ENCODE measurements around the gene ASTL. TPM values are rescaled to one million over a fixed set of nuclear protein-coding genes. Genes with fewer than 3 reads are reported as not detected.

The ASTL gene
- total and polyA plus RNA-seq, 9 of the 15 experiments (the other 6 are each of a cell fraction or from before 2014, with no cell fraction given): not detected

GRCh38 chr2:96109931-96110511 lies 28.3 kb downstream of the ASTL start (continued):
- TF ChIP-seq ZNF511 (CRISPR knock-in tag; IDR thresholded peaks at IDR 0.05) (no peak), ZNF277 (CRISPR knock-in tag; IDR thresholded peaks at IDR 0.05; ENCODE audit: borderline replicate concordance) (no peak)

DNA sequence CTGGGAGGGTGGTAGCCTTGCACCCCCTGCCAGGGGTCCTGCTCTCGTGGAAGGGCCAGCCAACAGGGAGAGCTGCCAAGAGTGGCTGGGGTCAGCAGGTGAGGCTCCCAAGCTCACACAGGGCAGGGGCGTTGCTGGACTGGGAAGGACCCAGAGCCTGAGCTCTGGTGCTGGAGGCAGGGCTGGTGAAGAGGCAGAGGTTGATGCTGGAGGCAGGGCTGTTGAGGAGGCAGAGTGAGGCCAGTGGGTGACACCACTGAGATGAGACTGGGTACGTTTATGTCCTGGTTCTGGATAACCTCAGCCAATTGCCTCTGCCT lies 29.0 kb downstream of the ASTL start:
- Histone ChIP-seq H3K4me1 (replicated peaks in 1 of 2; ENCODE audit: control insufficient read depth in 2 of 2, insufficient read depth in 2 of 2, low read length in 2 of 2) (peaks cover 0 to 3% of the 10 kb centered on the region in 2 experiments; a peak in 1 of 5 replicates), H3K36me3 (ENCODE audit: control insufficient read depth, insufficient read depth, low read length) (no peaks in the 10 kb centered on the region), H3K79me2 (ENCODE audit: control insufficient read depth, insufficient read depth, low read length) (no peaks in the 10 kb centered on the region), H3K9me1 (ENCODE audit: control insufficient read depth, insufficient read depth, low read length) (no peaks in the 10 kb centered on the region), H3K9me3 (replicated peaks; ENCODE audit: control insufficient read depth, insufficient read depth, low read depth, low read length) (no peaks in the 10 kb centered on the region), H3K9ac (ENCODE audit: insufficient read depth in 1 of 2, low read depth in 2 of 2, low read length in 2 of 2) (no peak overlapping the region), H4K20me1 (replicated peaks; ENCODE audit: control insufficient read depth, insufficient read depth, low read length) (no peaks in the 10 kb centered on the region), H3K4me3 (no peak overlapping the region), H3K27ac (ENCODE audit: extremely low read depth, low read depth, low read length) (no peak overlapping the region), H3K27me3 (ENCODE audit: control insufficient read depth in 2 of 2, insufficient read depth in 2 of 2, low read length in 2 of 2) (peaks cover 0 to 56% of the 10 kb centered on the region in 2 experiments; a peak in 3 of 5 replicates), H2AFZ (ENCODE audit: low read depth, low read length) (no peak overlapping the region), H3K4me2 (ENCODE audit: insufficient read depth, low read length) (no peak overlapping the region)
- ATAC-seq: no peak
- no peak for FAIRE-seq
- intact Hi-C loops (cut with micrococcal nuclease) (no loop called here), in situ Hi-C loops (cut with MboI) (no loop called here)
- no peak for DNase-seq (ENCODE audit: extremely low read depth in 1 of 4, low spot score in 3 of 4)
- WGBS (ENCODE audit: insufficient coverage, low coverage, missing lambda C conversion rate): 0% methylated on average over 3 of the region's 3 CpGs
- ChIA-PET CTCF (ENCODE audit: low intra/inter-chr PET ratio) (no interaction called here), POLR2A (interaction anchor here (2.3 kb wide), 1 partner anchor 9 kb away, joined by 6 read pairs; no protein-coding TSS in a partner anchor)
- no TSS peak for BruUV-seq (replicated peaks)
- TF ChIP-seq FIP1L1 (IDR thresholded peaks at IDR 0.05; ENCODE audit: low read depth, low read length, poor library complexity, severe bottlenecking) (no peak), ZNF785 (CRISPR knock-in tag; IDR thresholded peaks at IDR 0.05) (no peak), MCM5 (IDR thresholded peaks at IDR 0.05; ENCODE audit: low read depth) (no peak), MEF2D (tag; conservative IDR thresholded peaks at IDR 0.05; ENCODE audit: low read depth) (no peak), SP1 (CRISPR knock-in tag; IDR thresholded peaks at IDR 0.05) (no peak), ZZZ3 (IDR thresholded peaks at IDR 0.05) (no peak), TGIF2 (CRISPR knock-in tag; IDR thresholded peaks at IDR 0.05) (no peak), ZSCAN32 (CRISPR knock-in tag; IDR thresholded peaks at IDR 0.05) (no peak), KDM1A (IDR thresholded peaks at IDR 0.05) (no peak)
